ENCODE data around the gene VRK1.

The VRK1 gene

GRCh38 chr14:96920820-96921219 is 123.6 kb downstream of the VRK1 start:
- no peak for DNase-seq (ENCODE audit: low read depth in 2 of 2)

- no peak for DNase-seq (ENCODE audit: low read depth in 2 of 2)
Observed at GRCh38 chr14:96922986-96923385, 125.8 kb downstream of the VRK1 start.

- DNase-seq (ENCODE audit: low read depth in 2 of 2): no peak
Observed at GRCh38 chr14:96925422-96925821, 128.2 kb downstream of the VRK1 start.

GRCh38 chr14:96926001-96926400 is 128.8 kb downstream of the VRK1 start:
- no peak for DNase-seq (ENCODE audit: low read depth in 2 of 2)

- no peak for DNase-seq (ENCODE audit: low read depth in 2 of 2)
Observed at GRCh38 chr14:96928779-96929380, 131.7 kb downstream of the VRK1 start.

GRCh38 chr14:96929950-96930349 is 132.8 kb downstream of the VRK1 start:
- DNase-seq (ENCODE audit: low read depth in 2 of 2): no peak

GRCh38 chr14:96930526-96930925 is 133.3 kb downstream of the VRK1 start:
- no peak for DNase-seq (ENCODE audit: low read depth in 2 of 2)

Data from activated CD8-positive, alpha-beta memory T cell treated with anti-CD3 and anti-CD28 coated beads for 4 hours (primary cell).